ENCODE measurements around the gene OAT. TPM values are rescaled to one million over a fixed set of nuclear protein-coding genes. Genes with fewer than 3 reads are reported as not detected.
A peak's percentile ranks its signal among the peaks of the same experiment; 100 is the strongest.

The OAT gene
- total RNA-seq, 1 donor from 2014 or later = 56.7 TPM

- Histone ChIP-seq H4K20me1 (ENCODE audit: low read depth) (peaks cover 18% of the 10 kb centered on the region), H3K27me3 (peaks cover 5% of the 10 kb centered on the region), H3K4me2 (no peak overlapping the region), H3K79me2 (ENCODE audit: low read depth) (peaks cover 8% of the 10 kb centered on the region), H3K36me3 (no peaks in the 10 kb centered on the region), H3K4me1 (peaks cover 10% of the 10 kb centered on the region), H3K4me3 (no peak overlapping the region), H3K9me3 (ENCODE audit: low read depth) (no peaks in the 10 kb centered on the region), H3F3A (ENCODE audit: low read depth) (peaks cover 11% of the 10 kb centered on the region), H3K27ac (no peak overlapping the region), H3K9ac (no peak overlapping the region), H2AFZ (replicated peaks) (no peak overlapping the region)
- Mint-ChIP-seq H3K27ac (no peak overlapping the region), H3K4me3 (no peak overlapping the region), H3K4me1 (peaks cover 30% of the 10 kb centered on the region), H3K36me3 (no peaks in the 10 kb centered on the region), H3K27me3 (ENCODE audit: insufficient read depth, low read depth) (peaks cover 10% of the 10 kb centered on the region), H3K9me3 (no peaks in the 10 kb centered on the region)
- TF ChIP-seq EZH2 (IDR thresholded peaks at IDR 0.05) (no peak), EZH2phosphoT487 (IDR thresholded peaks at IDR 0.05) (no peak), CTCF (IDR thresholded peaks at IDR 0.05) (no peak)
- DNase-seq (ENCODE audit: low spot score) = no peak
These were observed 46.5 kb upstream of the OAT start for GRCh38 chr10:124465003-124465776.

GRCh38 chr10:124464028-124464965, 45.6 kb upstream of the OAT start:
- TF ChIP-seq EZH2phosphoT487 (IDR thresholded peaks at IDR 0.05) (no peak), EZH2 (IDR thresholded peaks at IDR 0.05) (no peak), CTCF (IDR thresholded peaks at IDR 0.05) (no peak)
- H3K9ac ChIP-seq = no peak overlapping the region
- peaks cover 6% of the 10 kb centered on the region for H3K27me3 ChIP-seq
- no peaks in the 10 kb centered on the region for H3K36me3 ChIP-seq
- H3K4me3 ChIP-seq = no peak overlapping the region
- no peak for DNase-seq (ENCODE audit: low spot score)
- peaks cover 8% of the 10 kb centered on the region for H3K79me2 ChIP-seq (ENCODE audit: low read depth)
- peaks cover 1% of the 10 kb centered on the region for H3K4me1 ChIP-seq
- no peaks in the 10 kb centered on the region for H3K36me3 Mint-ChIP-seq
- H3K4me2 ChIP-seq = no peak overlapping the region
- peaks cover 10% of the 10 kb centered on the region for H3K27me3 Mint-ChIP-seq (ENCODE audit: insufficient read depth, low read depth)
- no peaks in the 10 kb centered on the region for H3K9me3 Mint-ChIP-seq
- H2AFZ ChIP-seq (replicated peaks) = no peak overlapping the region
- peaks cover 22% of the 10 kb centered on the region for H3K4me1 Mint-ChIP-seq
- H4K20me1 ChIP-seq (ENCODE audit: low read depth) = peaks cover 10% of the 10 kb centered on the region
- no peak overlapping the region for H3K27ac ChIP-seq
- peaks cover 2% of the 10 kb centered on the region for H3F3A ChIP-seq (ENCODE audit: low read depth)
- no peak overlapping the region for H3K4me3 Mint-ChIP-seq
- H3K27ac Mint-ChIP-seq = no peak overlapping the region
- no peaks in the 10 kb centered on the region for H3K9me3 ChIP-seq (ENCODE audit: low read depth)

- Histone ChIP-seq H3K27me3 (peaks cover 23% of the 10 kb centered on the region), H3K27ac (no peak overlapping the region), H3K4me2 (peak overlapping the region; percentile 75), H3K79me2 (ENCODE audit: low read depth) (peaks cover 8% of the 10 kb centered on the region), H3K36me3 (no peaks in the 10 kb centered on the region), H2AFZ (replicated peaks) (peak overlapping the region; percentile 99), H3F3A (ENCODE audit: low read depth) (no peaks in the 10 kb centered on the region), H3K9ac (no peak overlapping the region), H3K9me3 (ENCODE audit: low read depth) (no peaks in the 10 kb centered on the region), H4K20me1 (ENCODE audit: low read depth) (peaks cover 6% of the 10 kb centered on the region), H3K4me3 (peak overlapping the region; percentile 97), H3K4me1 (no peaks in the 10 kb centered on the region)
- no peak for DNase-seq (ENCODE audit: low spot score)
- no peaks in the 10 kb centered on the region for H3K36me3 Mint-ChIP-seq
- TF ChIP-seq EZH2 (IDR thresholded peaks at IDR 0.05) = no peak
- no peak for TF ChIP-seq CTCF (IDR thresholded peaks at IDR 0.05)
- TF ChIP-seq EZH2phosphoT487 (IDR thresholded peaks at IDR 0.05) = no peak
- H3K9me3 Mint-ChIP-seq = no peaks in the 10 kb centered on the region
- H3K4me3 Mint-ChIP-seq = peak overlapping the region; percentile 90
- H3K27me3 Mint-ChIP-seq (ENCODE audit: insufficient read depth, low read depth) = peaks cover 15% of the 10 kb centered on the region
- H3K27ac Mint-ChIP-seq = no peak overlapping the region
- H3K4me1 Mint-ChIP-seq = peaks cover 26% of the 10 kb centered on the region
These were observed 43.6 kb upstream of the OAT start for GRCh38 chr10:124462348-124462695.
